IPS DF 19.7 (cell line): ENCODE data around the gene GRIK1.

Experiments used
- DNase-seq: peaks from one replicate; pipeline ENCODE4 v3.0.0-alpha.2; 2013; ENCODE audit warnings: low read depth, low spot score

GRIK1 gene

DNA sequence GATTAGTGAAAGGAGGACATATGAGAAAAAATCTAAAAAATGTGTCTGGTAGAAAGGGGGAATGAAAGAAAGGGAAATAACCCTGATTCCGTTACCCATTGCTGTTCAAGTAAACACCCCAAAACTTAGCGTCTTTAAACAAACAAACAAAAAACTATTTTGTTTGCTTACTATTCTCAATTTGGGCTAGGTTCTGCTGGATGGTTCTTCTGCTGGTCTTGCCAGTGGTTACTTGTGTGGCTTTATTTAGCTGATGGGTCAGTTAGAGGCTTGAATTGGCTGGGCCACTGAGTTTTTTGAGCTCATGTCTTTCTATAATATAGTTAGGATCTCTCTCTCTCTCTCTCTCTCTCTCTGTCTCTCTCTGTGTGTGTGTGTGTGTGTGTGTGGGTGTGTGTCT, 112.1 kb downstream of the GRIK1 start:
- no peak for DNase-seq

DNA sequence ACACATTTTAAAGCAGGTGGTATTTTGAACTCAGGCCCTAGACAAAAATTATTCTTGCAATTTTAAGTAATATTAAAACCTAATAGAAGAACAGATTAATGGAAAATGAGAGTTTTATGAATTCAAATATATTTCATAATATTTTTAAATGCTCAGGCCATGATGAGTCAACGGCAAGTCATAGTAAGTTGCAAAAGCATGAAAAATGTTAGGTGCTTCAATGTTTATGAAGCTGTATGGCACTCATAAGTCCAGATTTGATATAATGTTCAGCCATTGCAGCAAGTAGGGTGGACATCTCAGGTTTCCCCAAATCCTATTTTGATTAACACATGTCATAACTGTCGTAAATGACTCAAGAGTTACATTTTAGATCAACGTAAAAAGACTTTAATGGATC, 112.6 kb downstream of the GRIK1 start:
- DNase-seq = no peak

DNA sequence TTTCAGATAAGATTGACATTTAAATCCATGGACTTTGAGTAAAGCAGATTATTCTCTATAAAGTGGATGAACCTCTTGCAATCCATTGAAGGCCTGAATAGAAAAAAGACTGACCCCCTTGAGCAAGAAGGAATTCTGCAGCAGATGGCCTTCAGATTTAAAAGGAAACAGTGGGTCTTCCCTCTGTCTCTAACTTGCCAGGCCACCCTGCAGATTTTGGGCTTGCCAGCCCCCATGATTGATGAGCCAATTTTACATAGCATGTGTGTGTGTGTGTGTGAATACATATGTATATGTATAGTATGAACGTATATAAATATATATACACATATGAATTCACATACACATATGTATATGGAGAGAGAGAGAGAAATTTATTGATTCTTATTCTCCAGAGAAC, 113.4 kb downstream of the GRIK1 start:
- DNase-seq = no peak

DNA sequence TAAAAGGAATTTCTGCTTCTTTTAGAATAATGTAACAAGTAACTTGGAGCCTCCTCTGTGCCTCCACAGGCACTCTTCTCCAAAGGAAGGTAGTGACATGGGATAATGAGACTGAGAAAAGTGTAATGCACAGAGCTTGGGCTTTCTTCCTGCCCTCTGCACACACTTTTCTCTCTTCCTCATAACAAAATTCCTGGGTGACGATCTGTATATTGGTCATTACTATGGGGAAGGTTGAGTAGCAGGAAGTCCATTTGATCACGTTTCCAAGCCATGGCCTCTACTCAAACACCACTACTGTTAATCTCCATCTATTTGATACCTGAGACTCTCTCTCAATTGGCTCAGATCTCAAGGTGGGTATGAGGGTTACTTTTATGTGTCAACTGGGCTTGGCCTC, 113.9 kb downstream of the GRIK1 start:
- DNase-seq = no peak

DNA sequence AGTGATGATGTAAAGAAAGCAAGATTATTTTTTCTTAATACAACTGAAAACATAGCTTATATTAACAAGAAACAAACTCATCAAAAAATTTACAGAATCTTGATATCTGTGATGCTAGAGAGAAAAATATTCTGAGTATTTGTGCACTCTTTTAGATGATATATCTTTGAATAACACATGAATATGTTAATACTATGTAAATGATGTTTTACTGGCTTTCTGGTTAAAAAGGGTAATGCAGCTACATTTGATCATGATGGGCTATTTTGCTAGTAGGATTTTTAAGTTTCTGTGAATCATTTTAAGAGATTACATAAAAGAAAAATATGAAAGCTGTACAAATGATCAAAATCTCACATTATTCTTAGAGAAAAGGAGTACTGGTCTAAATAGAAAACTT, 114.5 kb downstream of the GRIK1 start:
- no peak for DNase-seq

DNA sequence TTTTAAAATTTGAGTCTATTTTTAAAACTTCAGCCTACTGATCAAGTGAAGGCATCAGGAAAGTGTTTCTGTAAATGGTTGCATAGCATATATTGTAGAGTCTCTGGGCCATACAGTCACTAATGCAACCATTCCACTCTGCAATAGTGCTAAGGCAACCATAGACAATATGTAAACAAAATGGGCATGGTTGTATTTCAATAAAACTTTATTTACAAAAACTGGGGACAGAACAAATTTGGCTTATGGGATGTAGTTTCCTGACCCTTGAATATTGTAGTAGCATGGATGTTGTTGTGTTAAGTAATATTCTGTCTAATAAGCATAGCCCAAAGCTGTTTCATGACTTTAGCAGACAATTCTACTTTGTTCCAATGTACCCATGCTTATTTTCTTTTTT, 117.7 kb downstream of the GRIK1 start:
- no peak for DNase-seq

DNA sequence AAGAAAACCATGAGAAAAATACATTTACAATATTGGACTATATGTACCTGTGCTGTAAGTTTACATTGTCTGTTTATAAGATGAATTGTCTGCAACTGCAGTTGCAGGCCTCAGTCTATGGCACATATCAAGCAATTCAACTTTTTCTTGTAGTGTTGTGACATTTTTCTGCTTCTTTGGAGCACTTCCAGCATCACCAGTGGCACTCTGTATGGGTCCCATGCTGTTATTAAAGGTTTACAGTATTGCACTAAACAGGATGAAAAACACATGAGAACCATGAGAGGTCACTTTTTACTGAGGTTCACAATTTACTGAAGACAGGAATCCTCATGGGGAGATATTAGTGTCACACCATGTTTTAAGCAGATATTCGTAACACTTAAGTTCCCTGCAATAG, 118.6 kb downstream of the GRIK1 start:
- no peak for DNase-seq

DNA sequence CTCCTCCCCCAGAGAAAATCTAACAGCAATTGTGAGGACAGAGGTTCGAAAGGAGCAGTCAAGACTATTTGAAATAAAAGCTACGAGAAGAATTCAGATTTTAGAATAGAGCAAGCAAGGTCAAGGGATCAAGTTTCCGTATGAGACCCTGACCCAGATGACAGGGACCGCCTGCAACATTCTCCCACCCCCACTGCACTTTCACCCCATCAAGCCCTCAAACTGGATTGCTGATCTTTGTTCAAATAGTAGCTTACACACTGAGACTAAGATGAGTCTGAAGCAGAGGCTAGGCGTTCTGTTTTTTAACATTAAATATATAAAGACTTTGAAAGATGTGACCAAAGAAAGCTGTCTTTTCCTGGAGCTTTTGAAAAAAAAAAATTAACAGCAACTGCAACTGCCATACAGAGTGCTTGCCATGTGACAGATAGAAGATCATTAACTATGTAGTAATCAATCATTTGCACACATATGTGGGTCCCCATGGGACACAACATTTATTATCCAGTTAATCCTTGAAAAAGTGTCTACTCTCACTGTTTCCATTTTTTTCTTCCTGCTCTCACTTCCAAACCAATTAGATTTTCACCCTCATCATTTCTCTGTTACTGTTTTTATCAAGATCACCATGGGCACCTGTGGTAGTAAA, 120.0 kb downstream of the GRIK1 start:
- no peak for DNase-seq

DNA sequence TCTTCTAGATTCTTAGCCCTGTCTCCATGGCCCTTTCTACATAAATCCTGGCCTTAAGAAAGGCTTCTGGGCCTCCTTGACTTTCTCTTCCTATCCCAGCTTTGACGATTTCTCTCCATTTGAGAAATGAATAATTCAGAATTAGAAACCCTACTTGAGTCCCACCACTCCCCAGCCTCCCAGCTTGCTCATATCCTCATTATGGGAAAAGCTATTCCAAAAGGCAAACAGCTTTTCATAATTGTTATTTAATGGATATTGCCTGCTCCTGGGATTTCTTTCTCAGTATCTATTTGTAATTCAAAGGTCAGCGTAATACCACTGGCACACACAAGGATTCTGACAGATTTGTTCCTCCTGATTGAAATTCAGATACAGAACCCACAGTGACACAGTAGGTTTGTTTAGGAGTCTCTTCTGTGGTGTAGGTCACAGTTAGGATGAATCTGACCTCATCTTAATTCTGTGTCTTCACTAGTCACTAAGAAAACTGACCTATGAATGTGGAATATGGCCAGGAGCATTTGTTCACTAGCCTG, 121.3 kb downstream of the GRIK1 start:
- DNase-seq = no peak

DNA sequence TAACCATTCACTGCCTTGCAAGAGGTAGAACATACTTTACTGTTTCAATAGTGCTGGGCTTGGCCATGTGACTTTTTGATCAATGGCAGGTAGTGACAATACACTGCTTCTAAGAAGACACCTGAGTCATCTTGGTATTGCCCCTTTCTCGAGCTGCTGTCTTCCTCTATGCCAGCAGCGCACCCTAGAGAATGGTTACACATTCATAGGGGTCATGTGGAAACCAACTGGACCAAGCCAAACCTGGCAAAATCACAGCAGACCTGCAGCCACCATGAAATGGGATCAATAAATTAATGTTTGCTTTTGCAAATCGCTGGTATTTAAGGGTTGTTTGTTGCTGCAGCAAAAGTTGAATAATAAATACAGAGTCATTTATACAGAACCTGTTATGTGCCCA, 122.3 kb downstream of the GRIK1 start:
- no peak for DNase-seq

DNA sequence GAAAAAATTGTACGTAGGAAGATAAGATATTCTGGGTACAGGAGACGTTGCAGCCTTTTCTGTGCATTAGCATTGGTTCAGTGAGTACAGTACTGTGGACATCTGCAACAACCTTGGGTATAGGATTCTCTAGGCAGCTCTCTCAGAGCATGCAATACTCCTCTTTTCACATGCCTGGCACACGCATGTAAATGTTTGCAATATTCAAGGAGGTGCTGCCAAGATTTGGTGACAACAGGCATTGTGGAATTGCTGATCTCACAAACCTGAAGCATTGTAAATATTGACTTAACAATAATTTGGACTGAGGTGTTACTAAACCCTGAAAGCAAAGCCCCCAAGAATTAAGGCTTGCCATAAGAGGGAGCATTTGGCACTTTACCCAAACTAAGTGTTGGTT, 126.8 kb downstream of the GRIK1 start:
- DNase-seq = no peak

DNA sequence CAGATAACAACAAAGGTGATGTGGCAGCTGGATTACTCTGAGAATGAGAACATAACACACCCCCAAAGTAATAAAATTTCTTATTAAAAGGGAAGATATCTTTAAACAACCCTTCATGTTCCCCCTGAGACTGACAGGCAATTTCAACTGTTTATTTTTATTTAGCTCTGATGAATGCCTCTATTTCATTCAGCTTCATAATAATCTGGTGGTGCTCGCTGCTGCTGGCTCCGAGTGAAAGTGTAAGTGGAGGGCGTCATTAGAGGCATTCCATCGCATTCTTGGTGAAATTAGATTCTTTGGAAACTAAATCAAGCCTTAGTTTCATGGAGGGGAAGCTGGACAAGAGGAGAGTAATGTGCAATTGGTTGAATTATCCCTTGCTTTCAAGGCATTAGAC, 128.9 kb downstream of the GRIK1 start:
- no peak for DNase-seq

DNA sequence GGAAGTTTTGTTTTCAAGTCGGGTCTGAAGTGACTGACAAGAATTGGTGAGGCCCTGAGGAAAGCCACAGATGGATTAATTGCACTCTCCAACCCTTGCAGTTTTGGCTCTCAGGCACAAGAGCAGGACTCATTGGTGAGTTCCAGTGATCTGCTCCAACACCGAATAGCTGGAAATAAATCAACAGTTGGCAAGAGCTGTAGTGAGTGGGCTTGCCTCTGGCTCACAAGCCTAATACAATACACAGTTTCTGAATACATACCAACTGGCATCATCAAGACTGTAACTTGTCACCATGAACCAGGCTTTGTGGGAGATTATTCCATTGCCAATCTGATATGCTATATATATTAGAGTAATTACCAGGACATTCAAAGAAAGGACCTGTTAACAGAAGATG, 131.6 kb downstream of the GRIK1 start:
- no peak for DNase-seq

DNA sequence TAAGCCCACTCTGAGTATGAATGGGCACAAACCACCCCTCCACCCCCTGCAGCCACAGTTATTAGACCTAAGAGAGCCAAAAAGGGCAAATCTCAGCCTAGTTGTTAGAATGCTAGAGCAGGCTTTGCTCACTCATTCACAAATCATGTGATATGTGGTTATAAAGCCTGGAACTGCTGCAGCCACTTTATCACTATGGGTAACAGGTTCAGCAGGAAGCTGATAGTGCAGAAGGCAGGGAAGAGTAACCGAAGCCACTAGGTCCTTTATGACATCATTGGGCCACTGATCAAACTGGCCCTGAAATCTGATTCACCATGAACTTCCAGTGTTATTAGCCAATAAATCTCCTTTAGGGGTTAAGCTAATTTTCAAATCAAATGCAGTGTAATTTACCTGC, 134.7 kb downstream of the GRIK1 start:
- no peak for DNase-seq

DNA sequence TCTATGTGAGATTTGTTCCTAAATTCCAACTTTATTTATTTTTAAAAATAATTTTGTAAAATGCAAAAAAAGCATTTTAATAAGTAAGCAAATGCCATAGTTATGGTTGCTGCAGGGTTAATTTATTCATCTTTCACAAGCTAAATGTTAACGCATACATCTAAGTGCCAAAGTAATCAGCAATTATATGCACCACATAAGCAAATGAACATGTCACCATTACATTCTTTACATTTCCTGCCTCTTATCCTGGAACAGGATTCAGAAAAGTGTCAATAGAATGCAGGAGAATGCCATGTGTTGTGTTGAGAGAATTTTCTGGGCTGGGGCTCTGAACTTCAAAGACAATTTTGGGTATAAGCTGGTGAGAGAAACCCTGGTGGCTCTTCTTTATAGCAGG, 136.6 kb downstream of the GRIK1 start:
- no peak for DNase-seq

DNA sequence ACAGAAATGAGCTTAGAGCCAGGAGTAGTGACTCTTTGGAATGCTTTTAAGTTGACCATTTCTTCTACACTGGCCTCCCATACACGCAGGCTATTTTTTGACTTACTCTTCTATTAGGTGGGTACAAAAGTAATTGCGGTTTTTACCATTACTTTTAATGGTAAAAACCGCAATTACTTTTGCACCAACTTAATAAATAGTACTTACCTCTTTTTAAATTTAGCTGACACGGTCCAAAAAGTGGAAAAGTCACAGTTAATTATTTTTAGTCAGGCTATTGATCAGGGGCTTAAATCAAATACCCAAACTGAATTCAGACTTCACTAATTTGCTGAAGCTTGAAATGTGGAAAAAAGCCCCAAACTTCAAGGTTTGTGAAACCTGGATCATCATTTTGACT, 138.7 kb downstream of the GRIK1 start:
- no peak for DNase-seq

DNA sequence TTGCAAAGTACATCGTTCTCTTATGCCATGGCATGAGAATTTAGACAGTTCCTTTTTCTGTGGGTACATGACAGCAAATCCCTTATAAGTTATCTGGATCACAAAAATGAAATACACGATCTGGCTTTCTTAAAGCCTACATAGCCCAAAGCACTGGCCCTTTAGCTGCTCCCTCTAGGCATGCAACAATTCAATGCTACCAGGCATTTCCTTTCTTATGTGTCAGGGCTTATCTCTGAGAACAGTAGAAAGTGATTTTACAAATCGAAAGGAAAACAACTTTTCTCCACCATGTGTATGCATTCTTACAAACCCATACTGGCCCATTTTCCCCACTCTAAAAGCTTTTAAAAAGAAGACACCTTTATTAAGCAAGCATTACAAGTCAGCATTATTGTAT, 139.7 kb downstream of the GRIK1 start:
- DNase-seq = no peak

DNA sequence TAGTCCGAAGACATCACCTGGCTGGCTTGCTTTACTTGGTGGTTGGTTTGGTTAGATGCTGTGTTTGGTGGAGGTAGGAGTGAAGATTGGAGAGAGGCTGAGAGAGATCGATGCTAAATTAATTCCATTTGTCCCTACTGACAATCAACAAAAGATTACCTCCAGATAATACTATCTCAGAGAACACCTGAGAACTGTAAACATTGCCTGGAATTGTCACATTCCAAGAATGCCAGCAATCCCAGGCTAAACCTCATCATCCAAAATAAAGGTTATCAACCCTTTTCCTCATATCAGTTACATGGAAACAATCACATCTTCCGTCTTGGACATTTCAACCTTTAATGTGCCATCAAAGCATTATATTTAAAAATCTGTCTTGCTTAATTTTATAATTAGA, 141.0 kb downstream of the GRIK1 start:
- no peak for DNase-seq

DNA sequence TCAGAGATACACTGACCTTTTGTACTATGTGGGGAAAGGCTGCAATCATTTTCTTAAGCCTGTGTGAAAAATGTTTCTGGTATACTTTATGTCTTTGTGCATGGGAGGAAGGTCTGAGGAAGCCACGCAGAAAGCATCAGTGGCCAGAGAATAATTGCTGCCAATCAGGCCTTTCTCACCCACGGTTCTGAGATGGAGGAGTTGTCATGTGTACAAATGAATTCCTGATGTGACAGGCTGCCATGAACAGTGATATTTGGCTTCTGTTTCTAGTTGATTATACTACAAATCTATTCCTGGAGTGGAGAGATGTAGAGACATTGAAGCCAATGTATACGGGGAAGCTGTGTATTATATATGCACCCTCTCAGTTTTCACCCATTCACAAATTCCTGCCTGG, 142.6 kb downstream of the GRIK1 start:
- no peak for DNase-seq

DNA sequence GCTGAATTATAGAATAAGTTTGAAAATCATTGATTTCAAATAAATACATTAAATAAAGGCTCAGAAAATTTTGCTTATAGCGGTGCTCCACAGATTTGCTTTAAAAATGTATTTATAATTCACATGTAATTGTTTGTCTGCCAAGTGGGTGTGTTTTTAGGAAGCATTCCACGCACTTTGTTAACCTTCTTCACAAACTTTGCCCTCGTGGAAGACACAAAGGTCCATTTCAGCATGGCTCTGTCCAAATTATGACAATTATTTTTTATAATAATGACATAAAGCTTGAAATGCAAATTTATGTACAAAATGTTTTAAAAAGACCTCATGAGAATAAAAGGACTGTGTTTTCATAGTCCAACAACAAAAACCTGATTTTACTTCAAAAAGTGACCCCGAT, 146.1 kb downstream of the GRIK1 start:
- DNase-seq = no peak

DNA sequence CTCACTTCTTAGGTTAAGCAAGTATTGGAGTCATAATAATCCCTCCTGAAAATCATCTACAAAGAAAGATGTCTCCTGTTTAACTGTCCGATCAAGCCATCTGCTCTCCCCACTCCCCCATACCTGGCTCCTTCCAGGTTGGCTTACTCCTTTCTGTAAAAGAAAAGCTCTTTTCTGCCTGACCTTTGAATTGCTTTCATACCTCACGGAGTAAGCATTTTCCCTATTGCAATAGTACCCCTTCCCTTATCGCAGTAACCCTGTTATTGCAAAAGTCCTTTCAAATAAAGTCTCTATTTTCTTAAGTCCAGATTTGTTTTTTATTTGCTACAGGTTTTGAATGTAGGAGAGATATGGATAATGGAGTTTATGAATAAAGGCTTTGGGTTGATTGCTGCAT, 150.4 kb downstream of the GRIK1 start:
- no peak for DNase-seq

DNA sequence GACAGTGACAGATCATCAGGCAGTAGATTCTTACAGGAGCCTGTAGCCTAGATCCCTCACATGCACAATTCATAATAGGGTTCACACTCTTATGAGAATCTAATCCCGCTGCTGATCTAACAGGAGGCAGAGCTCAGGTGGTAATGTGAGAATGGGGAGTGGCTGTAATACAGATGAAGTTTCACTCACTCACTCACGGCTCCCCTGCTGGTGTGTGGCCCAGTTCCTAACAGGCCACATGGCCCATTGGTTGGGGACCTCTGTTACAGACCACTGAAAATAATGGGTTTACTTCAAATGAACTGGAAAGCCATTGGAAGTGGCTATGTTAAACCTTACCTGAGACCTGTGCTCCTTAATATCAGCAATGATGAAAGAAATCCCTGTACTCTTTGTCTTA, 151.0 kb downstream of the GRIK1 start:
- DNase-seq = no peak

DNA sequence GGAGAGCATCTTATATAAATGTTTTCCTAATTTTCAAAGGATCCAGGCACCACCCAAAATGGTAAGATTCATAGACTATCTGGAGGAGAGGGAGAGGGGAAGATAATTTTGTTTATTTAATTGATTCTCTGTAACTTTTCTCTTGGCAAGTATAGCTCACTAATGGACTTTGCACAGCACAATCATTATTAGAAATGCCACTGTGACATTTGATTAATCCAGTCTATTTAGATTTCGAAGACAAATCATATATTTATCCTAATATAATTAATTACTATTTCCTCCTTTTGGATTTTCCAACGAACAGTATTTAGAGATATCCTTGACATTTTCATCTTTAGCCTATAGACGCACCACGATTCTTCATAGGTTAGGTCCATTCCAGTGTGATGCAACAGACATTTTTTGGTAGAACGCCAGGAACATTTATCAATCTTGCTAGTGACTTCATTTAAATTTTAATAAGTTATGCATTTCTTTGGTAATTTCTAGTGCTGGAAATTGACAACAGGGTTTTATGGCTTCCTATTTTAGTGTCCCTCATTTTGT, 152.4 kb downstream of the GRIK1 start:
- no peak for DNase-seq
